ENCODE results near the gene WFIKKN2. TPM values are rescaled to one million over a fixed set of nuclear protein-coding genes. Genes with fewer than 3 reads are reported as not detected.
A peak's percentile ranks its signal among the peaks of the same experiment; 100 is the strongest.
"Not testable (repeated sequence)": the region's sequence is repeated elsewhere in the genome, so short reads cannot be mapped to it uniquely, and the experiment has no call there.

WFIKKN2 gene
- total RNA-seq, 1 experiment from 2014 or later: not detected

GRCh38 chr17:50850640-50851039, 15.3 kb downstream of the WFIKKN2 start:
- no peak for DNase-seq (ENCODE audit: low read depth)

- no peak for DNase-seq (ENCODE audit: low read depth)
These were observed 17.7 kb downstream of the WFIKKN2 start for GRCh38 chr17:50853015-50853615.

- no peak for DNase-seq (ENCODE audit: low read depth)
These were observed 18.4 kb downstream of the WFIKKN2 start for GRCh38 chr17:50853781-50854180.

GRCh38 chr17:50855708-50856330, 20.4 kb downstream of the WFIKKN2 start:
- DNase-seq (ENCODE audit: low read depth): no peak

GRCh38 chr17:50856431-50856830, 21.0 kb downstream of the WFIKKN2 start:
- DNase-seq (ENCODE audit: low read depth): no peak

GRCh38 chr17:50858486-50859225, 23.3 kb downstream of the WFIKKN2 start:
- DNase-seq (ENCODE audit: low read depth): no peak

GRCh38 chr17:50859727-50860126, 24.3 kb downstream of the WFIKKN2 start:
- not testable (repeated sequence) for DNase-seq (ENCODE audit: low read depth)

GRCh38 chr17:50861334-50861676, 25.9 kb downstream of the WFIKKN2 start:
- no peak for DNase-seq (ENCODE audit: low read depth)

- no peak for DNase-seq (ENCODE audit: low read depth)
These were observed 26.6 kb downstream of the WFIKKN2 start for GRCh38 chr17:50861822-50862528.

- peak; percentile 10 for DNase-seq (ENCODE audit: low read depth)
These were observed 27.9 kb downstream of the WFIKKN2 start for GRCh38 chr17:50863221-50863843.

- no peak for DNase-seq (ENCODE audit: low read depth)
These were observed 28.5 kb downstream of the WFIKKN2 start for GRCh38 chr17:50863931-50864330.

- peak; percentile 8 for DNase-seq (ENCODE audit: low read depth)
These were observed 29.3 kb downstream of the WFIKKN2 start for GRCh38 chr17:50864747-50865059.

- peak; percentile 41 for DNase-seq (ENCODE audit: low read depth)
These were observed 29.9 kb downstream of the WFIKKN2 start for GRCh38 chr17:50865060-50865867.

- no peak for DNase-seq (ENCODE audit: low read depth)
These were observed 30.5 kb downstream of the WFIKKN2 start for GRCh38 chr17:50865868-50866260.

- peak; percentile 90 for DNase-seq (ENCODE audit: low read depth)
These were observed 31.0 kb downstream of the WFIKKN2 start, which contains the start of gene TOB1 for GRCh38 chr17:50866261-50866949. TOB1 (minus strand) TSS chr17:50866354; CDS start chr17:50864017, 2,337 bp downstream.

- no peak for DNase-seq (ENCODE audit: low read depth)
These were observed 31.6 kb downstream of the WFIKKN2 start for GRCh38 chr17:50866950-50867362.

GRCh38 chr17:50867363-50868139, 32.2 kb downstream of the WFIKKN2 start:
- DNase-seq (ENCODE audit: low read depth): peak; percentile 94

- no peak for DNase-seq (ENCODE audit: low read depth)
These were observed 32.7 kb downstream of the WFIKKN2 start for GRCh38 chr17:50868140-50868438.

GRCh38 chr17:50868602-50869001, 33.2 kb downstream of the WFIKKN2 start:
- no peak for DNase-seq (ENCODE audit: low read depth)

GRCh38 chr17:50871364-50871763, 36.0 kb downstream of the WFIKKN2 start:
- DNase-seq (ENCODE audit: low read depth): no peak

Measured in HT1080 (cell line).